Gastroesophageal sphincter (tissue), 4 donors: ENCODE measurements around the gene PHKA2. TPM values are rescaled to one million over a fixed set of nuclear protein-coding genes. Genes with fewer than 3 reads are reported as not detected.

Experiments used
- ATAC-seq: fragments of 150-250 bp; one replicate; pipeline ENCODE4 v1.9.1; 2016; ENCODE audit warnings: mild to moderate bottlenecking, moderate library complexity
- H3K27ac ChIP-seq, 4 donors: fragments of 200-600 bp; sonication (generic) in 3 of 4; 1 replicate in 3 of 4; 2 replicates in 1 of 4; pipeline ENCODE4 v1.5.1; 2016 to 2019
- H3K27me3 ChIP-seq: fragments of 200-600 bp; sonication (generic); one replicate; pipeline ENCODE4 v1.5.1; 2019
- H3K36me3 ChIP-seq, 2 donors: fragments of 200-600 bp; sonication (generic); one replicate each; pipeline ENCODE4 v1.5.1; 2019; ENCODE audit warnings: control low read depth in 1 of 2
- H3K4me1 ChIP-seq, 3 donors: fragments of 200-600 bp; sonication (generic); 1 replicate in 2 of 3; 2 replicates in 1 of 3; pipeline ENCODE4 v1.5.1; 2016 to 2019; ENCODE audit warnings: control low read depth in 2 of 3
- H3K4me3 ChIP-seq, 2 donors: fragments of 200-600 bp; sonication (generic); one replicate each; pipeline ENCODE4 v1.5.1; 2019; ENCODE audit warnings: mild to moderate bottlenecking in 1 of 2, moderate library complexity in 1 of 2
- H3K9me3 ChIP-seq, 3 donors: fragments of 200-600 bp; sonication (generic); one replicate each; pipeline ENCODE4 v1.5.1; 2017 to 2019; ENCODE audit warnings: control low read depth in 2 of 3
- CTCF ChIP-seq, 4 experiments: fragments of 200-600 bp in 2 of 4; fragments of 450-650 bp in 2 of 4; sonication (generic) in 1 of 4; IDR thresholded peaks; one replicate each; pipeline ENCODE4 v1.5.1; 2017 to 2019; ENCODE audit warnings: antibody characterized with exemption in 4 of 4, mild to moderate bottlenecking in 2 of 4, moderate library complexity in 2 of 4
- EP300 ChIP-seq: sonication (generic); formaldehyde crosslinking; IDR thresholded peaks from one replicate; pipeline ENCODE4 v1.6.1; 2017; ENCODE audit warnings: antibody characterized with exemption, mild to moderate bottlenecking
- POLR2A ChIP-seq, 2 donors: fragments of 450-650 bp; IDR thresholded peaks; one replicate each; pipeline ENCODE4 v1.6.1; 2017; ENCODE audit warnings: antibody characterized with exemption in 2 of 2, mild to moderate bottlenecking in 2 of 2, moderate library complexity in 1 of 2
- POLR2AphosphoS5 ChIP-seq: sonication (generic); formaldehyde crosslinking; IDR thresholded peaks from one replicate; pipeline ENCODE4 v1.6.1; 2017; ENCODE audit warnings: antibody characterized with exemption
- WGBS, 2 donors: methylation state at CpG; one replicate each; pipeline ENCODE4 v1.1.5; 2018; ENCODE audit warnings: low coverage in 1 of 2; 5-methylcytosine and 5-hydroxymethylcytosine counted together
- total RNA-seq, 4 donors: library from RNA; depleted of rRNA; stranded (reverse); fragments of >200 nt; gene quantifications; one replicate each; pipeline ENCODE4 v1.1.0, GENCODE V29; 2016

Gene PHKA2
- total RNA-seq, 4 donors from 2014 or later: 3.9 to 15.1 (median 13.2) TPM

GRCh38 chrX:18929775-18930174 is 54.1 kb downstream of the PHKA2 start:
- no peaks in the 10 kb centered on the region for H3K9me3 ChIP-seq
- no peak overlapping the region for H3K27ac ChIP-seq
- no peaks in the 10 kb centered on the region for H3K27me3 ChIP-seq
- H3K36me3 ChIP-seq: peaks cover 0 to 59% of the 10 kb centered on the region in 2 donors
- H3K4me3 ChIP-seq: no peak overlapping the region
- H3K4me1 ChIP-seq: no peaks in the 10 kb centered on the region
- ATAC-seq: no peak
- 100% methylated on average over 2 of the region's 3 CpGs for WGBS, 2 donors
- no peak for TF ChIP-seq EP300
- TF ChIP-seq POLR2A (IDR thresholded peaks at IDR 0.05): no peak
- TF ChIP-seq POLR2AphosphoS5: no peak
- no peak for TF ChIP-seq CTCF (IDR thresholded peaks at IDR 0.05)

GRCh38 chrX:18927558-18927957 is 56.4 kb downstream of the PHKA2 start:
- H3K4me3 ChIP-seq: no peak overlapping the region
- H3K4me1 ChIP-seq: no peaks in the 10 kb centered on the region
- peaks cover 0 to 64% of the 10 kb centered on the region in 2 donors for H3K36me3 ChIP-seq
- TF ChIP-seq POLR2AphosphoS5: no peak
- no peak for TF ChIP-seq CTCF (IDR thresholded peaks at IDR 0.05)
- TF ChIP-seq POLR2A (IDR thresholded peaks at IDR 0.05): no peak
- no peak for TF ChIP-seq EP300
- WGBS, 2 donors: 63% methylated on average over 1 of the region's 1 CpG; no CpG with 5 or more reads in 1 of the 2 donors
- H3K27ac ChIP-seq: no peak overlapping the region
- H3K27me3 ChIP-seq: no peaks in the 10 kb centered on the region
- no peaks in the 10 kb centered on the region for H3K9me3 ChIP-seq
- ATAC-seq: no peak

- peaks cover 0 to 55% of the 10 kb centered on the region in 2 donors for H3K36me3 ChIP-seq
- 65 to 90% methylated on average over 2 to 3 of the region's 6 CpGs for WGBS, 2 donors
Measured at GRCh38 chrX:18924507-18925088, 59.3 kb downstream of the PHKA2 start.

GRCh38 chrX:18920566-18920965 is 63.3 kb downstream of the PHKA2 start:
- 100% methylated on average over 2 of the region's 7 CpGs; no CpG with 5 or more reads in 1 of the 2 donors for WGBS, 2 donors
- no peaks in the 10 kb centered on the region for H3K27me3 ChIP-seq
- no peak overlapping the region for H3K27ac ChIP-seq
- H3K4me3 ChIP-seq: no peak overlapping the region
- TF ChIP-seq POLR2A (IDR thresholded peaks at IDR 0.05) (no peak), EP300 (no peak), CTCF (IDR thresholded peaks at IDR 0.05) (no peak), POLR2AphosphoS5 (no peak)
- H3K36me3 ChIP-seq: peaks cover 0 to 71% of the 10 kb centered on the region in 2 donors
- no peaks in the 10 kb centered on the region for H3K4me1 ChIP-seq
- ATAC-seq: no peak
- no peaks in the 10 kb centered on the region for H3K9me3 ChIP-seq

More at GRCh38 chrX:18924507-18925088, 59.3 kb downstream of the PHKA2 start:
- Histone ChIP-seq H3K27ac (no peak overlapping the region), H3K4me1 (no peaks in the 10 kb centered on the region), H3K27me3 (no peaks in the 10 kb centered on the region), H3K9me3 (no peaks in the 10 kb centered on the region), H3K4me3 (no peak overlapping the region)
- no peak for ATAC-seq
- no peak for TF ChIP-seq EP300
- TF ChIP-seq POLR2A (IDR thresholded peaks at IDR 0.05): no peak
- TF ChIP-seq CTCF (IDR thresholded peaks at IDR 0.05): no peak

GRCh38 chrX:18920079-18920478 is 63.8 kb downstream of the PHKA2 start:
- H3K36me3 ChIP-seq: peaks cover 0 to 70% of the 10 kb centered on the region in 2 donors
- ATAC-seq: no peak
- WGBS, 2 donors: 84 to 100% methylated on average over 3 to 7 of the region's 8 CpGs

More at GRCh38 chrX:18920079-18920478, 63.8 kb downstream of the PHKA2 start:
- Histone ChIP-seq H3K4me3 (no peak overlapping the region), H3K27ac (no peak overlapping the region), H3K9me3 (no peaks in the 10 kb centered on the region), H3K27me3 (no peaks in the 10 kb centered on the region), H3K4me1 (no peaks in the 10 kb centered on the region)
- TF ChIP-seq POLR2A (IDR thresholded peaks at IDR 0.05): no peak
- TF ChIP-seq CTCF (IDR thresholded peaks at IDR 0.05): no peak
- no peak for TF ChIP-seq EP300
- TF ChIP-seq POLR2AphosphoS5: no peak
